Suppressor macrophage treated with lipopolysaccharide for 4 hours (primary cell): ENCODE measurements around the gene EXOC3L1.
A peak's percentile ranks its signal among the peaks of the same experiment; 100 is the strongest.

Experiments used
- DNase-seq: peaks from one replicate; pipeline ENCODE4 v3.0.0-alpha.2; 2020

EXOC3L1 gene

DNA sequence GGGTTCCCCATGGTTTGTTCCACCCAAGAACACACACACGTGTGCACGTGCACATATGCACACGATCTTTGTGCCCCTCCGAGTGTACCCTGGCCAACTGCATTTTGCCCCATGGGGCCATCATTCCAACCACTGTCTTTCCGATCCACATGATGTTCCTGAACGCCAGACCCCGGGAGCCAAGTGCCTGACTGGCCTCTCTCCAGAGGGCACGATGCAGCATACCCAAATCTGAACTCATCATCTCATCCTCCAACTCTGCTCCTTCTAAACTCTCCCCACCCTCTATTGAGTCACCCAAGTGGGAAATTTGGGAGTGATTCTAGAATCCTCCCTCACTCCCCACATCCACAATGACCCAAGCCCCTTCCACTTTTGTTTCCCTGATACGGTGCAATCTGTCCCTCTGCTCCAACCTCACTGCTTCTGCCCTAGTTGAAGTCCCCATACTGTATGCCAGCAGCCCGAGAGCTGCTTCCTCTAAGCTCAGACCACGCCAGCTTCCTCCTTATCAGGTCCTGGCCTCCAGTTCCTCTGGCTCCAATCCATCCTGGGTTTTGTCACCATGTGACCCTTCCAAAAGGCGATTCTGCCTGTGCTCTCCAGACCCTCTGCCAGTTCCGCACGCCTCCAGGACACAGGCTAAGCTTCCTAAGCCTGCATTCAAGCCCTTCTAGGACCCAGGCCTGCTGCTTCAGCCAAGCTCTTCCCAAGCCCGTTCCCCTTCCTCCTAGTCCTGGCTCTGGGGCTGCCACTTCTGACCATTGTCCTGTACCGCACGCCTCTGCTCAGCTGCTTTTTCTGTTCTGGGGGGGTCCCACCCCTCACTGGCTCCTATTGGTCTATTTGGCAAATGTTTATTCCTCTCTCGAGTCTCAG is 26.9 kb upstream of the EXOC3L1 start:
- DNase-seq: peak; percentile 70

DNA sequence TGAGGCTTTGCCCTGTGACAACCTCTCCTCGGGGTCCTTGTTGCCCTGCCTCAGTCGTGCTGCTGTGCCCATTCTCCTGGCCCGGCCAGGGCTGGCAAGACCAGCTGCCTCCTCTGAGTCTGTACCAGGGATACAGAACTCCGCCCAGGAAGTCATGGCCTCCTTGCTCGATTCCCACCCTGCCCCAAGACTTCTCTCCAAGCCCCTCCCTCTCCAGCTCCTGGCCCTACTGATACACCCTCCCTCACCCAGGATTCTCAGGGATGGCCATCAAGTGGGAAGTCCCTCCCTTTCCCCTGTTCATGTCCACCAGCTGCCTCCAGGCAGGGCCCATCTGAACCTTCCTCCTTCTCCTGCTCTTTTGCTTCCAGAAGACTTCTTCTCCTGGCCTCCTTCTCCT is 25.8 kb upstream of the EXOC3L1 start:
- DNase-seq: peak; percentile 37

DNA sequence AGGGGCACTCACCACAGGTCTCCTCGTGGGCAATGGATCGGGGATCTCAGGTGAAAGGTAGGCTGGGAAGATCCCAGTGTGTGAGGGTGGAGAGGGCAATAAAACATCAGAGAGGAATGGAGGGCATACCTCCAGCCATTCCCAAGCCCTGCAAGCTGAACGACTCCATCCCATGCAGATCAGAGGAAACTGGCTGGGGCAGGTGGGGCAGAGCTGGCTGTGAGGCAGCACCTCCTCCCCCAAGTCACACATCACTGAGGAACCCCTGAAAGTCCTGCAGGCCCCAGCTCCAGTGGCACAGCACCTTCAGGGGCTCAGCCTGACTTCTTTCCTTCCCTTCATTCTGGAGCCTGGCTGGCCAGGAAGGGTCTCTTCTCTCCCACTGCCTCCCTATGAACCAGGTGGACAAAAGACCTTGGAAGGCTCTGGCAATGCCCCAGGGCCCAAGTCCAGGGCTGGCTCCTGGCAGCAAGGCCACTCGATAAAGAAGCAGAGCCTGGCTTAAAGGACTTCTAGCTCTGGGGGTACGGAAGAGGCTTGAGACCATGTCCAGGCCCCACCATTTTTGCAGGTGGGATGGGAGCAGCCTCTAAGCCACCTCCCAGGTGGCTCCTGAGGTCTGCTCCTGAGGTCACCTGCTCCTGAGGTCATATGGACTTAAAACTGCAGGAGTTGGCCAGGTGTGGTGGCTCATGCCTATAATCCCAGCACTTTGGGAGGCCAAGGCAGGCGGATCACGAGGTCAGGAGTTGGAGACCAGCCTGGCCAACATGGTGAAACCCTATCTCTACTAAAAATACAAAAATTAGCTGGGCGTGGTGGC is 23.5 kb upstream of the EXOC3L1 start:
- DNase-seq: no peak

DNA sequence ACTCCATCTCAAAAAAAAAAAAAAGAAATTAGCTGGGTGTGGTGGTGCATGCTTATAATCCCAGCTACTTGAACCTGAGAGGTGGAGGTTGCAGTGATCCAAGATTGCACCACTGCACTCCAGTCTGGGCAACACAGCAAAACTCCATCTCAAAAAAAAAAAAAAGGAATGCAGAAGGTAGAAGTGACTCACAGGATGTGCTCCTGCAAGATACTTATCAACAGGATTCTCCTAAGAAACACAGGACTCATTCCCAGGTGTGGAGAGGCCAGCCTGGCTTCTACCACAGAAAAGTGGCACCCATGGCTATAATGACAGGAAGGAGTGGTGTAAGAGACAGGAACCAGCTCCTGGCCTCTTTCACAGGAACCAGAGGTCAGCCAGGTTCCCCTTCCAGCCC is 22.8 kb upstream of the EXOC3L1 start:
- no peak for DNase-seq

DNA sequence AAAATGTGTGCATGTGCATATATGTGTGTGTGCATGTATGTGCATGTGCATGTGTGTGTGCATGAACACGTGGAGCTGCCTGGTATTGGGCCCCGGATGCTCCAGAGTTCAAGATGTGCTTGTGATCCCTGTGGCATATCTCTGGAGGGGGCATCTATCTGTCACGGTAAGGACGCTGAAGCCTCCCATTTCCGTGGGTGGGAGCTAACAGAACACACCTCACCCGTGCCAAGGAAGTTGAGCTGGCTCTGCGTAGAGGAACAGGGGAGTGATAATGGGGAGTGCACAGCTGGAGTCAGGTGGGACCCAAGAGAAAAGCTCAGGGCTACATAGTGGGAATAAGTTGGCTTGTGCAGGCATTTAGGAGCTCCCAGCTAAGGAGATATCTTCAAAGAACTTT is 21.7 kb upstream of the EXOC3L1 start:
- DNase-seq: no peak

DNA sequence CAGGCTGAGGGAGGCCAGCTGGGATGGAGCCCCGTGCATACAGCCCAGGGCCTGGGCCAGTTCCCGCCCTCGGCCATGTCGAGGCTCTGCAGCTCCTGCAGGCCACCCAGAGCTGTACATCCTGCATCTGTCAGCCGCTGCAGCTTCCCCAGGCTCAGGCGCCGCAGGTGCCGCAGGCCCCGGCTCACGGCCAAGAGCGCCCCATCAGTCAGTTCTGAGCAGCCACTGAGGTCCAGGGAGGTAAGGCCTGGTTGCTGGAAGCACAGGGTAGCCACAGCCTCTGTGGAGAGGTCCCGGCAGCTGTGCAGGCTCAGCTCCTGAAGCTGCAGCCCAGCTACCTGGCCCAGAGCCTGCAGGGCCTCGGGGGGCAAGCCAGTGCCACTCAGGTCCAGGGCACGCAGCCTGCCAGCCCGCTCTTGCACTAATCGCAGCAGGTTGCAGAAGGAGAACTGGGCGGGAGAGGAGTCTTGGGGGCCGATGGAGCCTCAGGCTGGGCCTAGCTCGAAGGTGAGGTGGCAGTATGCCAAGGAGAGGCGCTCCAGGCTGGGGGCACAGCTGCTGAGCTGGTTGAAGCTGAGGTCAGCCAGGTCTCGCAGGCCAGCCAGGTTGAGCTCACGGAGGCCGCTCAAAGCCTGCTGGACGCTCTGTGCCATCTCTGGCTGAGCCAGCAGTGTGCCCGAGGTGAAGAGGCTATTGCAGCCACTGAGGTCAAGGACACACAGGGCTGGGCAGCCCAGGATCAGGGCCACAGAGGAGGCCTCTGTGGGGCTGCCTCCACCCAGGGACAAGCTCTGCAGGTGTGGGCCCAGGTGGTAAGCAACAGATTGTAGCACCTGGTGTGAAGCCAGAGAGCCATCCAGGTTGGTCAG is 20.4 kb upstream of the EXOC3L1 start:
- no peak for DNase-seq

DNA sequence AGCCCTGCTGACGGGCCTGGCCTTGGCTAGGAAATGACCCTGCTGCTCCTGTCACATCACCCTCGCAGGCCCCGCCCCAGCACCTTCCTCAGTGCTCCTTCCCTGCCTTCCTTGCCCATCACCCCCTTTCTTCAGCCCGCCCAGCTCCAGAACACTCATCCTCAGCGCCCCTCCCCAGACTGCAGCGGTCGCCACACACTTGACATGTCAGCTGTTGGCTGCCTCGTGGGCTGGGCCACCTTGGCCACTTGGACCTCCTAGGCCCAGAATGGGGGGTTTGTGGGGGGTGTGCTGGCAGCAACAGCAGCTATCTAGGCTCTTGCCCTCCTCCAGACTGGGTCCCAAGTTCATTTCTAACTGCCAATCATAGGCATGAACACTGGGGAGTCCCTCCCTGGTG is 19.6 kb upstream of the EXOC3L1 start:
- DNase-seq: no peak

DNA sequence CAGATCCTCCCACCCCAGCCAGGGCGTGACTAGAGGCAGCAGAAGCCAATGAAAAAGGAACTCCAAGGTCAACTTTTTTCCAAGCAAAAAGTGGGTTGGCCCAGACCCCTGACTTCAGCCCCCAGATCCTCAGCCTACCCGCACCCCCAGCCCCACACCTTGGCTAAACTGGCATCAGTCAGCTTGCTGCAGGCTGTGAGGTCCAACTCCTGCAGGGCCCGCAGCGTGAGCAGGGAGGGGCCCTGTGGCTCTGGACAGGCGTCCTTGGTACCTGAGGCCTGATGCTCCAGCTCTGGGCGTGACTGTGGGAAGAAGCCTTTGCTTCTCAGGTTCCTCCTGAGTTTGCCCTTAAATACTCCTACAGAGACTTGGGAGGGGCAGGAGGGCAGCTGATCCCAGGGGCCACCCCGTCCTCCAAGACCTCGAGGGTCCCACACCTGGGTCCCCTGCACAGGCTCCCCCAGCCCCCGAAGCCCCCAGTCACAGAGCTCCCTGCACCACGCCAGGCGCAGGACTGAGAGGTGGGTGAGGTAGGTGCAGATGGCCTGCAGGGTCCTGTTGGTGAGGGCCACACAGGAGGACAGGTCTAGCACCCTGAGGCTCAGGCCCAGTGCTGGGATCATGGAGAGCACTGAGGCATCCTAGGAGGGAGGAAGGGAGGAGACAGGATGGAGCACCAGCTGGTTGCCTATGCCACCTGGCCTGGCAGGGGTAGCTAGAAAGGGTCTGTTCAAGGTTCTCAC is 18.4 kb upstream of the EXOC3L1 start:
- DNase-seq: no peak

DNA sequence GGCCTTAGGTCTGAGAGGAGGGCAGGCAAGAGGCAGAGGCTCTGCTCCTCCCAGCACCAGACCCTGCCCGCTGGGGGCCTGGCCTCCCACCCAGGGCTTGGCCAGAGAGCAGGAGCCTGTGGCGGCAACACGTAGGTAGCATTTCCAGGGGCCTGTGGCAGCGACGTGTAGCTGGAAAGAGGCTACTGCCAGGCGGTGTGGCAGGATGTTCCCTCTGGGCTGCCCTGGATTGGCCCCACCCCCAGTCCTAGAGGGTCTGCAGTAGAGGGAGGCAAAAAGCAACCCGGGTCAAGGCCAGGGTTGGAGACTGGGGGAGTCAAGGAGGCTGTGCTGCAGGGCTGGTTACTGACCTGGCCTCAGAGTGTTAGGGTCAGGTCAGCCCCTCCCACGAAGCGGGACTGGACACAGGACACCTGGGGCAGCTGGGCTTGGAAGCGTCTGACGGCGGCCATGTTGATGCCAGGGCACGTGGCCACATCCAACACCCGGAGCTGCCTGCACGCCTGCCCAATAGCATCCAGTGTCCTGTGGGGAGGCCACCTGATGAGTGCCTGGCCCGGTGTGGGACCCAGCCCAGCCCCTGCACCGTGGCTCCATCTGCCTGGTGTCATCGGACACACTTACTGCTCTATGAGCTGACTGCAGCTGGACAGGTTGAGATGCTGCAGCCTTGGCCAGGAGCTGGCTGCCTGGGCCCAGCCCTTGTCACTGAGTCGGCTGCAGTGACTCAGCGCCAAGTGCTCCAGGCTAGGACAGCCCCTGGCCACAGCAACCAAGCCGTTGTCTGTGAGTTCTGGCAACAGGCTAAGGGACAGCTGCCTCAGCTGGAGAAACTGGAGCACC is 17.5 kb upstream of the EXOC3L1 start:
- no peak for DNase-seq

DNA sequence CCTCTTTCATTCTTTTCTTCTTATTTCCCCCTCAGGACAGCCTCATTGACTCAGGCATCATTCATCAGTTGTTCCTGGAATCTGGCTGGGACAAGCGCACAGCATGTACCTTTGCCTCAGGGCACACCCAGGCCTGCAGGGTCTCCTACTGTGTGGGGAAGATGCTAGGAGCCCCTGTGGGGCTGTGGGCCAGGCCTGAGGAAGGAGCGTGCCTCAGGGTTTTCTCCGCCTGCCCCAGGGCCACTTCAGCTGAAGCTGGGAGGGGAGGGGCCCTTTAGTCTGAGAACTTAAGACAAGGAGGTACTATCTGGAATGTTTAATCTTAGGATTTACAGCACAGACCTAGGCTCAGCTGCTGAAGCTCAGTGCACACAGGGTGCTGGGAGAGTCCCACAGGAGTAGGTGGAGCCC is 16.9 kb upstream of the EXOC3L1 start:
- no peak for DNase-seq

DNA sequence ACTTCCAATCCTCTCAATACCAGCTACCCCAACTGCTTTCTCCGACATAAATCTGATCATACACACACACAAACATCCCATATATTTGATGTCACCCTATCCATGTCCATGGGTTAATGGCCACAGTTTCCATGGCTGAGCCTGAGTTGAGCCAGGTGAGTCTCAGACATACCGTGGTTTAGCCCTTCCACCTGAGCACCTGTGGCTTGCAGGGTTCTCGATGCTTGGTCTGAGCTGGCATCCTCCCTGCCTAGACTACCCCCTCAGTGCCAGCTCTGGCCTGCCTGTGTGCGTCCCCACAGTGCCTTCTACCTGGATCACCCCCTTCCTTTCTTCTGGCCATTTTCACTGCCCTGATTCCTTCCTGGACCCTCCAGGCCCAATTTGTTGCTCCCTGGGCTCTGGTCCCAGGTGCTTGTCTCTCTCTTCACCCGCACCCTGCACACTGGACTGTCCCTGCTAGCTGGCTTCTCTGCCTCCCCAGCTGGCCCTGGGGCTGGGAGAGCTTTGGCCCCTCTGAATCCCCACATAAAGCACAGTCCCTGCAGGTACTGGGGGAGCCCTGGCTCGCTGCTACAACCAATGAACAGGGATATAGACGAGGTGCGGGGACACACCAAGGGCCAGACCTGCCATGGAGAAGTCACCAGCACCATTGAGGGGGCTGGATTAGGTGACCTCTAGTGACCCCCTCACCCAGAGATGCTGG is 16.3 kb upstream of the EXOC3L1 start:
- DNase-seq: no peak

DNA sequence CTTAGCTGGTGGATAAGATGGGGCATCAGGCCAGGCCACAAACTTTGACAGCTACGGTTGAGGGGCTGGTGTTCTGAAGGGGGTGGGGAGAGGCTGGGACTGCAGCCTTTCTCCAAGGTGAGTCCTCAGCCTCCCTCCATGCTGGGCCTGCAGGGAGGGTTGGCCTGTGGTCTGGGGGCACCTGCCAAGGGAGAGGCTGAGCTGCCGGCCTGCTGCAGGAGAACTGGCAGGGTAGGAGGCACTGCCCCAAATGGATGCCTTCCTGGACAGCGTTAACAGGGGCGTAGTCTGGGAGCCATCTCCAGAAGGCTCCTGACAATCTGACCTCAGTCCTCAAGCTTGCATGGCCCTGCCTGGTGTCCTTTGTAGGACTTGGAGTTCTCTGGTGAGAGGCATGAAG is 14.1 kb upstream of the EXOC3L1 start:
- DNase-seq: no peak

DNA sequence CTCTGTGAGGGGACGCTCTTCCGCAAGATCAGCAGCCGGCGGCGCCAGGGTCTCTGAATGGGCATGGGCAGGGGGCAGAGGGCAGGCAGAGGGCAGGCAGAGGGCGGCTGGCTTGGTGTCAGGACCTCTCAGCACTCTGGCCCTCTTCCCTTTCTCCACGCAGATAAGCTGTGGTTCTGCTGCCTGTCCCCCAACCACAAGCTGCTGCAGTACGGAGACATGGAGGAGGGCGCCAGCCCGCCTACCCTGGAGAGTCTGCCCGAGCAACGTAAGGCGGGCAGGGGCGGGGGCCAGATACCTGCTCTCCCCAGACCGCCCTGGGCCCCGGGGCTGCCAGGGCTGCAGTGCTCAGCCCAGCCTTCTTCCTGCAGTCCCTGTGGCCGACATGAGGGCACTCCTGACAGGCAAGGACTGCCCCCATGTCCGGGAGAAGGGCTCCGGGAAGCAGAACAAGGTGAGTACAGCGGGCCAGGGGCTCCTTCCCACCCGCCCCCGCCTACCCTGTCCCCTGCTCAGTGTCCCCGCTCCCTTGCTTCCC is 13.1 kb upstream of the EXOC3L1 start:
- DNase-seq: no peak

DNA sequence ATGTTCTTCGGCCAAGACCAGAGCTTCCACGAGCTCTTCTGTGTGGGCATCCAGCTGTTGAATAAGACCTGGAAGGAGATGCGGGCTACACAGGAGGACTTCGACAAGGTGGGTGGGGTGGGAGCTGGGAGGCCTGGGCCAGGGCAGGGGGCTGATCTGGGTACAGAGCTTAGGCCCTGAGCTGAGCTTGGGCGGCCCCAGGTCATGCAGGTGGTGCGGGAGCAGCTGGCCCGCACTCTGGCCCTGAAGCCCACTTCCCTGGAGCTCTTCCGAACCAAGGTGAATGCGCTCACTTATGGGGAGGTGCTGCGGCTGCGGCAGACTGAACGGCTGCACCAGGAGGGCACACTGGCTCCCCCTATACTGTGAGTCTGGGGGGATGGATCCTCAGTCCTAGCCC is 12.5 kb upstream of the EXOC3L1 start:
- no peak for DNase-seq

DNA sequence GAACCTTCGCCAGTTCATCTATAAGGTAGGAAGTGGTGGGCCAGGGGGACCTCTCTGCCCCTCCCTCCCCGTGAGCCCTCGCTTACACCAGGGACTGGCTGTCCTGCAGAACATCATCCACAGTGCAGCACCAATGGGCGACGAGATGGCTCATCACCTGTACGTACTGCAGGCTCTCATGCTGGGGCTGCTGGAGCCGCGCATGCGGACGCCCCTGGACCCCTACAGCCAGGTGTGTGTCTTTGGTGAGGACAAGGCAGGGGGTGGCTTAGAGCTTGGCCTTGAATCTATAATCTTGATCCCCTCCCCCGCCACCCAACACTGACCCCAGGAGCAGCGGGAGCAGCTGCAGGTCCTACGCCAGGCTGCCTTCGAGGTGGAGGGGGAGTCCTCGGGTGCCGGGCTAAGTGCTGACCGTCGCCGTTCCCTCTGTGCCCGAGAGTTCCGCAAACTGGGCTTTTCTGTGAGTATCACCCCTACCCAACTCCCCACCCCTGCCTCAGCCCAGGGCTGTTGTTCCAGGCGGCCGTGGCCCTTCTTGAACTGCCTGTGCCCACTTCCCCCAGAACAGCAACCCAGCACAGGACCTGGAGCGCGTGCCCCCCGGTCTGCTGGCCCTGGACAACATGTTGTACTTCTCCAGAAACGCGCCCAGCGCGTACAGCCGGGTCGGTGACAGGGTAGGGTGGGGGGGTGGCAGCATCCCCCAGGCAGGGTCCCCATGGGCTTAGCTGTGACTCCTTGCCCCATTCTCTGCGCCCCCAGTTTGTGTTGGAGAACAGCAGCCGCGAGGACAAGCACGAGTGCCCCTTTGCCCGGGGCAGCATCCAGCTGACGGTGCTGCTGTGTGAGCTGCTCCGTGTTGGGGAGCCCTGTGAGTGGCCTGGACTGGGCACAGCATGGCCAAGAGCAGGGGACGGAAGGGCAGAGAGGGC is 11.7 kb upstream of the EXOC3L1 start:
- no peak for DNase-seq

DNA sequence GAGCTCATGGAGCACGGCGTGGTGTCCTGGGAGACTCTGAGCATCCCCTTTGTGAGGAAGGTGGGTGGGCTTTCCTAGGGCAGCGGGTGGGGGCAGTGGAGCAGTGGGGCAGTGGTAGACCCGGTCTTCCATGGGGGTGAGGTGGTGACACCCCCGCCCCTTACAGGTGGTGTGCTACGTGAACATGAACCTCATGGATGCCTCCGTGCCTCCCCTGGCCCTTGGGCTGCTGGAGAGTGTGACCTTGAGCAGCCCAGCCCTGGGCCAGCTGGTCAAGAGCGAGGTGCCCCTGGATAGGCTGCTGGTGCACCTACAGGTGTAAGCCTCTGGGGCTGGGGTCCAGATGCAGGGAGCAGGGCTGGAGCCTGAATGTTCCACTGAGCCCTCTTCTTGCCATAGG is 10.6 kb upstream of the EXOC3L1 start:
- DNase-seq: no peak

DNA sequence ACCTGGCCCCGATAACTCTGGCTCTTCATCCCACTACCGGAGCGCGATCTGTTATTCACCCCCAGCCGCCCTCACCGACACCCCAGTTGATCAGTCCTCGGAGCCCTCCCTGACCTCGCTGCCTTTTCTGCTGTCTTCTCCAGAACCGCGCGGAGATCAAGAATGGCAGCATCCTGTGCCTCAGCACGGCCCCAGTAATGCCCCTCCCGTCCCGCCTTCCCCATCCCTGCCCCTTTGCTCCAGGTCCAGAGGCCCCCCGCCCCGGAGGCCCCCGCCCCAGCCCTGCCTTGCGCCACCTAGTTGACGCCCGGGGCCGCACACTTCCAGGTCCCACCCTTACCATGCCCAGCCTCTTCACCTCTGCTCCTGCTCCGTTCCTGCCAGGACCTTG is 9.9 kb upstream of the EXOC3L1 start:
- DNase-seq: no peak

DNA sequence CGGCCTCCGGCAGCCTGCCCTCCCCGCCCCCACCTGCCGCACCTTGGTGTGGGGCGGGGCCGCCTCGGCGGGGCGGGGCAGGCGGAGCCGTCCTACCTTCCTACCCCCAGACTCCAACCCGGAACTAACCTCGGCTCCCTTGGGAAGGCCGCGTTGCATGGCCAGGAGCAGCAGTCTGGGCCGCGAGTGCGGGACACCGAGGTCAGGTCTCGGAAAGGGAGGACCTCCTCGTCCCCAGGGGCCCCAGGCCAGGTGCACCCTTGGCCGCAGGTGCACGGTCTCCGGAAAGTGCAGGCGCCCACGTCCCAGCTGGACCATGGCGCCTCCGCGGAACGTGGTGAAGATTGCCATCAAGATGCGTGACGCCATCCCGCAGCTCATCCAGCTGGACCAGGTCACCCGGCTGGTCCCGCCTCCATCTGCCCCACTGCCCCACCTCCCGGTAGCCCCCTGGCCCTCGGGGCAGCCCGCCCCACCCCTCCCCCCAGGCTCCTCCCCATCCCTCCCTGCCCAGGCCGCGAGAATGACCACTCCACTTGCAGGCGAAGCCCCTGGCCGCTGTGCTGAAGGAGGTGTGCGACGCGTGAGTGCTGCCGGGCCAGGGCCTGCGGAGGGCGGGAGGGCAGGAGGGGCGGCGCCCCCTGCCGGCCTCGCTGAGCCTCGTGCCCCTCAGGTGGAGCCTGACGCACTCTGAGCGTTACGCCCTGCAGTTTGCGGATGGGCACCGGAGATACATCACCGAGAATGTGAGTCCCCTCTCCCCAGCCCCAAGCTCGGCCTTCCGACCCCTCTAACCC is 9.3 kb upstream of the EXOC3L1 start, which contains the start of gene ELMO3:
Gene ELMO3 (plus strand): TSS at position 121 of the 797 bp plus-strand sequence. CDS start 196 bp downstream, at position 317.
- no peak for DNase-seq
